Cardiac muscle cell (in vitro differentiated cells and primary cell): ENCODE measurements around the gene HERC3. TPM values are rescaled to one million over a fixed set of nuclear protein-coding genes. Genes with fewer than 3 reads are reported as not detected.

Source experiments
- DNase-seq, 2 donors: peaks; one replicate each; pipeline versions ENCODE4 v3.0.0 to v3.0.0-alpha.2; 2010 to 2017; ENCODE audit warnings: low read depth in 1 of 2, low spot score in 1 of 2
- H3K27ac ChIP-seq: fragments of 200-600 bp; sonication (generic); 2 replicates; pipeline ENCODE4 v1.5.1; 2016
- H3K27me3 ChIP-seq: fragments of 200-600 bp; sonication (generic); 2 replicates; pipeline ENCODE4 v1.6.0; 2016; ENCODE audit warnings: control low read depth
- H3K36me3 ChIP-seq: fragments of 200-600 bp; sonication (generic); 2 replicates; pipeline ENCODE4 v1.5.1; 2016; ENCODE audit warnings: control low read depth
- H3K4me1 ChIP-seq: fragments of 200-600 bp; sonication (generic); 2 replicates; pipeline ENCODE4 v1.8.1; 2017; ENCODE audit warnings: low read depth, mild to moderate bottlenecking, mixed run types
- H3K4me3 ChIP-seq: fragments of 200-600 bp; sonication (generic); 2 replicates; pipeline ENCODE4 v1.5.1; 2016; ENCODE audit warnings: mild to moderate bottlenecking
- H3K9me3 ChIP-seq: fragments of 200-600 bp; sonication (generic); 2 replicates; pipeline ENCODE4 v1.5.1; 2017; ENCODE audit warnings: low read depth, mild to moderate bottlenecking, control low read depth
- CTCF ChIP-seq: IDR thresholded peaks from 2 replicates; pipeline ENCODE4 v1.5.1; 2012; ENCODE audit warnings: low read depth, mild to moderate bottlenecking, low read length
- polyA plus RNA-seq: library from polyadenylated mRNA; unstranded; fragments of >200 nt; fragmentation: Nextera tagmentation; extraction: Ambion mirVana; gene quantifications from 2 replicates; pipeline ENCODE4 v1.2.1, GENCODE V29; 2016
- total RNA-seq: library from RNA; depleted of rRNA; stranded (reverse); fragments of >200 nt; gene quantifications from 2 replicates; pipeline ENCODE4 v1.2.3, GENCODE V29; 2016

The HERC3 gene
- total and polyA plus RNA-seq, 2 experiments from 2014 or later, result 29.4 to 35.3 TPM

GRCh38 chr4:88724406-88724805, 132.1 kb downstream of the HERC3 start:
- TF ChIP-seq CTCF, result no peak
- no peak for DNase-seq
- Histone ChIP-seq H3K27ac (peak overlapping the region; percentile 49), H3K9me3 (no peaks in the 10 kb centered on the region), H3K4me1 (no peaks in the 10 kb centered on the region), H3K36me3 (peaks cover 43% of the 10 kb centered on the region), H3K4me3 (no peak overlapping the region), H3K27me3 (no peaks in the 10 kb centered on the region)

- no peak for DNase-seq
- no peak overlapping the region for H3K4me3 ChIP-seq
- H3K27ac ChIP-seq, result peak overlapping the region; percentile 49
- H3K36me3 ChIP-seq, result peaks cover 50% of the 10 kb centered on the region
- no peaks in the 10 kb centered on the region for H3K4me1 ChIP-seq
- TF ChIP-seq CTCF, result no peak
- H3K27me3 ChIP-seq, result no peaks in the 10 kb centered on the region
- H3K9me3 ChIP-seq, result no peaks in the 10 kb centered on the region
Observed at GRCh38 chr4:88725143-88725542, 132.9 kb downstream of the HERC3 start.

- no peaks in the 10 kb centered on the region for H3K4me1 ChIP-seq
- H3K27me3 ChIP-seq, result no peaks in the 10 kb centered on the region
- no peak overlapping the region for H3K4me3 ChIP-seq
- no peak for TF ChIP-seq CTCF
- H3K9me3 ChIP-seq, result no peaks in the 10 kb centered on the region
- peaks cover 58% of the 10 kb centered on the region for H3K36me3 ChIP-seq
- DNase-seq, result no peak
- H3K27ac ChIP-seq, result no peak overlapping the region
Observed at GRCh38 chr4:88725986-88726385, 133.7 kb downstream of the HERC3 start.

- DNase-seq, result no peak
- Histone ChIP-seq H3K9me3 (no peaks in the 10 kb centered on the region), H3K27me3 (no peaks in the 10 kb centered on the region), H3K4me3 (no peak overlapping the region), H3K36me3 (peaks cover 67% of the 10 kb centered on the region), H3K4me1 (no peaks in the 10 kb centered on the region), H3K27ac (peak overlapping the region; percentile 24)
- TF ChIP-seq CTCF, result no peak
Observed at GRCh38 chr4:88728146-88728545, 135.9 kb downstream of the HERC3 start.

GRCh38 chr4:88729146-88729760, 137.0 kb downstream of the HERC3 start:
- Histone ChIP-seq H3K9me3 (no peaks in the 10 kb centered on the region), H3K4me1 (no peaks in the 10 kb centered on the region), H3K4me3 (no peak overlapping the region), H3K27ac (no peak overlapping the region), H3K27me3 (no peaks in the 10 kb centered on the region), H3K36me3 (peaks cover 63% of the 10 kb centered on the region)
- TF ChIP-seq CTCF, result no peak
- no peak for DNase-seq

GRCh38 chr4:88730811-88731210, 138.5 kb downstream of the HERC3 start:
- no peaks in the 10 kb centered on the region for H3K4me1 ChIP-seq
- H3K9me3 ChIP-seq, result no peaks in the 10 kb centered on the region
- H3K36me3 ChIP-seq, result peaks cover 65% of the 10 kb centered on the region
- DNase-seq, result no peak
- no peak overlapping the region for H3K27ac ChIP-seq
- H3K4me3 ChIP-seq, result no peak overlapping the region
- TF ChIP-seq CTCF, result no peak
- no peaks in the 10 kb centered on the region for H3K27me3 ChIP-seq
